ENCODE measurements around the gene NKAIN1. TPM values are rescaled to one million over a fixed set of nuclear protein-coding genes. Genes with fewer than 3 reads are reported as not detected.

The NKAIN1 gene
- total and polyA plus RNA-seq, 2 donors (not counting 3 experiments of a cell fraction or from before 2014, with no cell fraction given): 0.29 to 0.40 TPM

GRCh38 chr1:31231802-31232201 lies 7.9 kb downstream of the NKAIN1 start:
- no peaks in the 10 kb centered on the region for H3K4me1 ChIP-seq (ENCODE audit: control insufficient read depth, extremely low read depth, insufficient read depth, low read length)
- no peak overlapping the region for H3K4me2 ChIP-seq (ENCODE audit: insufficient read depth, low read length)
- no peaks in the 10 kb centered on the region for H3K9me1 ChIP-seq (replicated peaks; ENCODE audit: control insufficient read depth, extremely low read depth, insufficient read depth, low read length)
- ChIA-PET CTCF (no interaction called here), POLR2A (no interaction called here)
- no peak overlapping the region for H3K4me3 ChIP-seq (replicated peaks in 1 of 3; ENCODE audit: insufficient read depth in 1 of 3, low read depth in 1 of 3, low read length in 3 of 3)
- intact Hi-C loops (cut with micrococcal nuclease) (no loop called here), dilution Hi-C loops (cut with MboI; ENCODE audit: extremely low pct_ligation_motif_present, low sequenced_read_pairs) (no loop called here)
- no peak for DNase-seq (ENCODE audit: low read depth, low spot score)
- no TSS peak for BruUV-seq (replicated peaks)
- H3K9me3 ChIP-seq (replicated peaks; ENCODE audit: control insufficient read depth, insufficient read depth, low read length): no peaks in the 10 kb centered on the region
- peaks cover 12 to 14% of the 10 kb centered on the region in 2 experiments for H3K27me3 ChIP-seq (ENCODE audit: control insufficient read depth in 2 of 2, insufficient read depth in 2 of 2, low read length in 2 of 2)
- FAIRE-seq: no peak
- H3K79me2 ChIP-seq (ENCODE audit: control insufficient read depth, insufficient read depth, low read length): no peaks in the 10 kb centered on the region
- TF ChIP-seq MYC (IDR thresholded peaks at IDR 0.05; ENCODE audit: low read depth, low read length) (no peak), FOS (IDR thresholded peaks at IDR 0.05; ENCODE audit: borderline replicate concordance, insufficient read depth, low read length) (no peak), MAX (IDR thresholded peaks at IDR 0.05; ENCODE audit: insufficient read depth, insufficient read length) (no peak), POLR2AphosphoS5 (IDR thresholded peaks at IDR 0.05; ENCODE audit: insufficient read depth, low read depth, low read length) (no peak), GATA2 (IDR thresholded peaks at IDR 0.05; ENCODE audit: insufficient read depth, insufficient read length, low read depth, low read length) (no peak), EZH2 (IDR thresholded peaks at IDR 0.05; ENCODE audit: borderline replicate concordance, low read depth, low read length, severe bottlenecking) (no peak), POLR2A (IDR thresholded peaks at IDR 0.05; ENCODE audit: low read depth, low read length) (no peak), JUN (IDR thresholded peaks at IDR 0.05; ENCODE audit: borderline replicate concordance, insufficient read depth, insufficient read length, low read depth) (no peak), CTCF (IDR thresholded peaks at IDR 0.05; ENCODE audit: extremely low read depth in 1 of 2, insufficient read depth in 1 of 2, low read depth in 1 of 2, low read length in 2 of 2) (no peak)
- no peaks in the 10 kb centered on the region for H3K36me3 ChIP-seq (ENCODE audit: control insufficient read depth in 2 of 2, extremely low read depth in 1 of 2, insufficient read depth in 2 of 2, low read length in 2 of 2)
- H3K9ac ChIP-seq (replicated peaks; ENCODE audit: extremely low read depth, insufficient read depth, low read length): no peak overlapping the region
- no peaks in the 10 kb centered on the region for H4K20me1 ChIP-seq (replicated peaks; ENCODE audit: control insufficient read depth, extremely low read depth, insufficient read depth, low read length)
- no peak overlapping the region for H2AFZ ChIP-seq (ENCODE audit: low read depth, low read length)
- H3K27ac ChIP-seq (ENCODE audit: insufficient read depth, low read depth, low read length): no peak overlapping the region
